Stimulated activated CD8-positive, alpha-beta memory T cell treated with anti-CD3 and anti-CD28 coated beads, Interleukin-15, amount 100 ng/mL, for 4 hours (primary cell): ENCODE measurements around the gene ALK.
"Not testable (repeated sequence)": the region's sequence is repeated elsewhere in the genome, so short reads cannot be mapped to it uniquely, and the experiment has no call there.

Experiments used
- DNase-seq, 2 donors: peaks; one replicate each; pipeline ENCODE4 v3.0.0-alpha.2; 2020; ENCODE audit warnings: low read depth in 2 of 2

Gene ALK

GRCh38 chr2:29247336-29247914, 674.0 kb downstream of the ALK start:
- DNase-seq = no peak

- DNase-seq = no peak
Measured at GRCh38 chr2:29246383-29247300, 674.7 kb downstream of the ALK start.

- DNase-seq = no peak
Measured at GRCh38 chr2:29245742-29246382, 675.5 kb downstream of the ALK start.

GRCh38 chr2:29245035-29245741, 676.2 kb downstream of the ALK start:
- DNase-seq = not testable (repeated sequence)

GRCh38 chr2:29242621-29243375, 678.6 kb downstream of the ALK start:
- DNase-seq = no peak

GRCh38 chr2:29241955-29242565, 679.3 kb downstream of the ALK start:
- DNase-seq = no peak

GRCh38 chr2:29241341-29241740, 680.0 kb downstream of the ALK start:
- no peak for DNase-seq

GRCh38 chr2:29240601-29241000, 680.8 kb downstream of the ALK start:
- DNase-seq = no peak

- no peak for DNase-seq
Measured at GRCh38 chr2:29239209-29239960, 682.0 kb downstream of the ALK start.

GRCh38 chr2:29238497-29238896, 682.9 kb downstream of the ALK start:
- DNase-seq = no peak

GRCh38 chr2:29236074-29236473, 685.3 kb downstream of the ALK start:
- DNase-seq = no peak

- no peak for DNase-seq
Measured at GRCh38 chr2:29235411-29235810, 686.0 kb downstream of the ALK start.

GRCh38 chr2:29233428-29233827, 688.0 kb downstream of the ALK start:
- no peak for DNase-seq

- no peak for DNase-seq
Measured at GRCh38 chr2:29232041-29232440, 689.3 kb downstream of the ALK start.

GRCh38 chr2:29229640-29230039, 691.7 kb downstream of the ALK start:
- no peak for DNase-seq

GRCh38 chr2:29228947-29229346, 692.4 kb downstream of the ALK start:
- no peak for DNase-seq

- DNase-seq = no peak
Measured at GRCh38 chr2:29227935-29228675, 693.3 kb downstream of the ALK start.

GRCh38 chr2:29226808-29227207, 694.6 kb downstream of the ALK start:
- DNase-seq = no peak

GRCh38 chr2:29226375-29226774, 695.0 kb downstream of the ALK start:
- DNase-seq = no peak

- no peak for DNase-seq
Measured at GRCh38 chr2:29225814-29226213, 695.6 kb downstream of the ALK start.
